ENCODE results near the gene BANK1.

DNA sequence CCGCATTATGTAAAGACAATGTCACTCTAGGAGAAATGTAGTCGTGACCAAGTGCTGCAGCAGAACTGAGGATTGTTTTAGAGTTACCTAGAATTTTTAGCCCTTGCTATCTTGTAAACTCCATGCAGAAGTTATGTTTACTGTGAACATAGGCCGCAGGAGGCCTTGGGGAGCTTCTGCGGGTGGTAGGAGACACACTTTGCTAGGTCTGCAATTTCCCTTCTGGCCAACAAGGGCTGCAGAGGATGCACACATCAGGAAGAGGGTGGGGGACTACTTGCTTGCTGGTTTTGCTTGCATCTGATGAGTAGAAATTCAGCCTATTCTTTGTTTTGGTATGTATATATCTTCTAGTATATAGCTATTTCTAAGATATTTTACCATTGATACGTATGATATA lies 23.1 kb downstream of the BANK1 start:
- TF ChIP-seq GABPA (IDR thresholded peaks at IDR 0.05; ENCODE audit: low read depth): no peak
- no peak for TF ChIP-seq CTCF (IDR thresholded peaks at IDR 0.05; ENCODE audit: insufficient read depth, low read length)
- TF ChIP-seq POLR2AphosphoS5 (IDR thresholded peaks at IDR 0.05; ENCODE audit: low read depth): no peak
- TF ChIP-seq, protein P1, sequence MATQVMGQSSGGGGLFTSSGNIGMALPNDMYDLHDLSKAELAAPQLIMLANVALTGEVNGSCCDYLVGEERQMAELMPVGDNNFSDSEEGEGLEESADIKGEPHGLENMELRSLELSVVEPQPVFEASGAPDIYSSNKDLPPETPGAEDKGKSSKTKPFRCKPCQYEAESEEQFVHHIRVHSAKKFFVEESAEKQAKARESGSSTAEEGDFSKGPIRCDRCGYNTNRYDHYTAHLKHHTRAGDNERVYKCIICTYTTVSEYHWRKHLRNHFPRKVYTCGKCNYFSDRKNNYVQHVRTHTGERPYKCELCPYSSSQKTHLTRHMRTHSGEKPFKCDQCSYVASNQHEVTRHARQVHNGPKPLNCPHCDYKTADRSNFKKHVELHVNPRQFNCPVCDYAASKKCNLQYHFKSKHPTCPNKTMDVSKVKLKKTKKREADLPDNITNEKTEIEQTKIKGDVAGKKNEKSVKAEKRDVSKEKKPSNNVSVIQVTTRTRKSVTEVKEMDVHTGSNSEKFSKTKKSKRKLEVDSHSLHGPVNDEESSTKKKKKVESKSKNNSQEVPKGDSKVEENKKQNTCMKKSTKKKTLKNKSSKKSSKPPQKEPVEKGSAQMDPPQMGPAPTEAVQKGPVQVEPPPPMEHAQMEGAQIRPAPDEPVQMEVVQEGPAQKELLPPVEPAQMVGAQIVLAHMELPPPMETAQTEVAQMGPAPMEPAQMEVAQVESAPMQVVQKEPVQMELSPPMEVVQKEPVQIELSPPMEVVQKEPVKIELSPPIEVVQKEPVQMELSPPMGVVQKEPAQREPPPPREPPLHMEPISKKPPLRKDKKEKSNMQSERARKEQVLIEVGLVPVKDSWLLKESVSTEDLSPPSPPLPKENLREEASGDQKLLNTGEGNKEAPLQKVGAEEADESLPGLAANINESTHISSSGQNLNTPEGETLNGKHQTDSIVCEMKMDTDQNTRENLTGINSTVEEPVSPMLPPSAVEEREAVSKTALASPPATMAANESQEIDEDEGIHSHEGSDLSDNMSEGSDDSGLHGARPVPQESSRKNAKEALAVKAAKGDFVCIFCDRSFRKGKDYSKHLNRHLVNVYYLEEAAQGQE (IDR thresholded peaks at IDR 0.05; ENCODE audit: insufficient replicate concordance, low read depth): no peak

Data from HL-60 (cell line).